MM.1S (cell line): ENCODE data around the gene VPS72.

Experiments used
- DNase-seq: peaks from one replicate; pipeline ENCODE4 v3.0.0-alpha.2; 2015
- H2AFZ ChIP-seq: fragments of 300-600 bp; sonication (generic); 2 replicates; pipeline ENCODE4 v1.6.0; 2016; ENCODE audit warnings: antibody characterized with exemption, low read length
- H3F3A ChIP-seq: fragments of 300-600 bp; sonication (generic); 2 replicates; pipeline ENCODE4 v1.6.1; 2016; ENCODE audit warnings: mild to moderate bottlenecking, antibody characterized with exemption, low read length, moderate library complexity, mixed read lengths; ENCODE audit not compliant: insufficient read depth
- H3K27ac ChIP-seq: fragments of 300-600 bp; sonication (generic); 2 replicates; pipeline ENCODE4 v1.5.1; 2016; ENCODE audit warnings: mild to moderate bottlenecking, low read length
- H3K27me3 ChIP-seq: fragments of 300-600 bp; sonication (generic); replicated peaks from 2 replicates; pipeline ENCODE4 v1.6.0; 2016; ENCODE audit warnings: low read length; ENCODE audit not compliant: insufficient read depth
- H3K36me3 ChIP-seq: fragments of 300-600 bp; sonication (generic); replicated peaks from 2 replicates; pipeline ENCODE4 v1.6.1; 2016; ENCODE audit warnings: mild to moderate bottlenecking, low read length, mixed read lengths; ENCODE audit not compliant: insufficient read depth
- H3K4me1 ChIP-seq: fragments of 300-600 bp; sonication (generic); 2 replicates; pipeline ENCODE4 v1.6.1; 2016; ENCODE audit warnings: low read length, mixed read lengths
- H3K4me2 ChIP-seq: fragments of 300-600 bp; sonication (generic); 2 replicates; pipeline ENCODE4 v1.6.0; 2016; ENCODE audit warnings: low read depth, low read length
- H3K4me3 ChIP-seq: fragments of 300-600 bp; sonication (generic); 2 replicates; pipeline ENCODE4 v1.5.1; 2016; ENCODE audit warnings: low read length, mixed read lengths
- H3K79me2 ChIP-seq: fragments of 300-600 bp; sonication (generic); 2 replicates; pipeline ENCODE4 v1.6.1; 2016; ENCODE audit warnings: mixed run types, low read length, mixed read lengths
- H3K9ac ChIP-seq: fragments of 300-600 bp; sonication (generic); 2 replicates; pipeline ENCODE4 v1.6.1; 2016; ENCODE audit warnings: low read length, mixed read lengths
- H3K9me2 ChIP-seq: fragments of 300-600 bp; sonication (generic); replicated peaks from 2 replicates; pipeline ENCODE4 v1.6.1; 2016; ENCODE audit warnings: mild to moderate bottlenecking, low read length, mixed read lengths; ENCODE audit not compliant: insufficient read depth
- H3K9me3 ChIP-seq: fragments of 300-600 bp; sonication (generic); replicated peaks from 2 replicates; pipeline ENCODE4 v1.6.1; 2016; ENCODE audit warnings: mild to moderate bottlenecking, low read length, mixed read lengths; ENCODE audit not compliant: insufficient read depth
- H4K20me1 ChIP-seq: fragments of 300-600 bp; sonication (generic); 2 replicates; pipeline ENCODE4 v1.6.1; 2016; ENCODE audit warnings: mild to moderate bottlenecking, low read length, moderate library complexity, mixed read lengths; ENCODE audit not compliant: insufficient read depth
- EZH2 ChIP-seq: fragments of 300-600 bp; sonication (generic); optimal IDR thresholded peaks from 2 replicates; pipeline ENCODE3; 2017; ENCODE audit warnings: low read depth, mild to moderate bottlenecking, antibody characterized with exemption, low read length, mixed read lengths
- EZH2phosphoT487 ChIP-seq: fragments of 300-600 bp; sonication (generic); IDR thresholded peaks from 2 replicates; pipeline ENCODE4 v1.6.1; 2018; ENCODE audit warnings: antibody characterized with exemption, low read length
- TF ChIP-seq, protein P1 (sequence below): fragments of 300-600 bp; sonication (generic); IDR thresholded peaks from 2 replicates; pipeline ENCODE4 v1.5.1; 2016; ENCODE audit warnings: antibody characterized with exemption, low read length, mixed read lengths

Gene VPS72

DNA sequence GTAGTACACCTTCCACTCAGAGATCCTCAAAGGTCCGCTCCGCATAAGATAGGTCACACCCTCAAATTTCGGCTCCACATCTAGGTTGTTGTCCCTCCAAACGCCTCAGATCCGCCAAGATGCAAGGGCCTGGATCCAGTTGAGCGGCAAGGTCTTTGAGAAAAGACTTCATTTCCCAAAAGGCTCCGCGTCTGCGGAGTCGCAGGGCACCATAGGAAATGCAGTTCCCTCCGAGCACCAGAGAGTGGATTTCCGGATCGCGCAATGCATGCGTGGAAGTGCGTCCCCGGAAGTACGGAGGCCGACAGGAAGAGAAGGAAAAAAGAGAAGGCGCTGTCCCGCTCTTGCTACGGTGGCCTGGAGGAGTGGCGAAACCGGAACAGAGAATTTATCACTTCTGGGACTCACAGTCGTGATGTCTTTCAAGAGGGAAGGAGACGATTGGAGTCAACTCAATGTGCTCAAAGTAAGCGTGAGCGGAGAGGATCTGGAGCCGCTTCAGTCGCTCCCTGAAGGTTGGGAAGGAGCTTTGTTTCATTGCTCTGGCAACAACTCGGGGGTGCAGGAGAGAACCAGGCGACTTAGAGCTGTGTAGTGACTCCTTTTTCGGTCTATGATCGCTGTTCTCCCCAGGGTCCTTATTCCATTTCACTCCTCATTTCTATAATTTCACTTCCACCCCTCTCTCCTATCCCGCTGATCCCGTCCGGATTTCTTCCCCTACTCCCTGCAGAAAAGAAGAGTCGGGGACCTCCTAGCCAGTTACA, 24.1 kb downstream of the VPS72 start, which contains the start of the genes LYSMD1 and SCNM1:
LYSMD1 (minus strand) TSS at position 165 of the 767 bp plus-strand sequence. CDS start 644 bp downstream, outside the sequence.
SCNM1 (plus strand) TSS at position 407 of the 767 bp plus-strand sequence; CDS start at position 416, 9 bp downstream.
- Histone ChIP-seq H3K27ac (peak within 1 kb of the TSS; percentile 51; the same call in 1 of the 2 replicates), H3K9ac (peak within 1 kb of the TSS; percentile 77), H3K4me3 (peak within 1 kb of the TSS; percentile 86), H3K9me2 (no peaks in the 10 kb centered on the region), H3K9me3 (no peaks in the 10 kb centered on the region), H3K4me1 (peaks cover 7% of the 10 kb centered on the region), H3K79me2 (peaks cover 30% of the 10 kb centered on the region), H3K27me3 (no peaks in the 10 kb centered on the region), H2AFZ (peak within 1 kb of the TSS; percentile 99), H4K20me1 (no peaks in the 10 kb centered on the region), H3F3A (peaks cover 4% of the 10 kb centered on the region), H3K36me3 (no peaks in the 10 kb centered on the region), H3K4me2 (peak within 1 kb of the TSS; percentile 91)
- DNase-seq, result peak; percentile 100
- TF ChIP-seq EZH2phosphoT487 (no peak), EZH2 (no peak)
- TF ChIP-seq, protein P1, sequence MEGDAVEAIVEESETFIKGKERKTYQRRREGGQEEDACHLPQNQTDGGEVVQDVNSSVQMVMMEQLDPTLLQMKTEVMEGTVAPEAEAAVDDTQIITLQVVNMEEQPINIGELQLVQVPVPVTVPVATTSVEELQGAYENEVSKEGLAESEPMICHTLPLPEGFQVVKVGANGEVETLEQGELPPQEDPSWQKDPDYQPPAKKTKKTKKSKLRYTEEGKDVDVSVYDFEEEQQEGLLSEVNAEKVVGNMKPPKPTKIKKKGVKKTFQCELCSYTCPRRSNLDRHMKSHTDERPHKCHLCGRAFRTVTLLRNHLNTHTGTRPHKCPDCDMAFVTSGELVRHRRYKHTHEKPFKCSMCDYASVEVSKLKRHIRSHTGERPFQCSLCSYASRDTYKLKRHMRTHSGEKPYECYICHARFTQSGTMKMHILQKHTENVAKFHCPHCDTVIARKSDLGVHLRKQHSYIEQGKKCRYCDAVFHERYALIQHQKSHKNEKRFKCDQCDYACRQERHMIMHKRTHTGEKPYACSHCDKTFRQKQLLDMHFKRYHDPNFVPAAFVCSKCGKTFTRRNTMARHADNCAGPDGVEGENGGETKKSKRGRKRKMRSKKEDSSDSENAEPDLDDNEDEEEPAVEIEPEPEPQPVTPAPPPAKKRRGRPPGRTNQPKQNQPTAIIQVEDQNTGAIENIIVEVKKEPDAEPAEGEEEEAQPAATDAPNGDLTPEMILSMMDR, result no peak

DNA sequence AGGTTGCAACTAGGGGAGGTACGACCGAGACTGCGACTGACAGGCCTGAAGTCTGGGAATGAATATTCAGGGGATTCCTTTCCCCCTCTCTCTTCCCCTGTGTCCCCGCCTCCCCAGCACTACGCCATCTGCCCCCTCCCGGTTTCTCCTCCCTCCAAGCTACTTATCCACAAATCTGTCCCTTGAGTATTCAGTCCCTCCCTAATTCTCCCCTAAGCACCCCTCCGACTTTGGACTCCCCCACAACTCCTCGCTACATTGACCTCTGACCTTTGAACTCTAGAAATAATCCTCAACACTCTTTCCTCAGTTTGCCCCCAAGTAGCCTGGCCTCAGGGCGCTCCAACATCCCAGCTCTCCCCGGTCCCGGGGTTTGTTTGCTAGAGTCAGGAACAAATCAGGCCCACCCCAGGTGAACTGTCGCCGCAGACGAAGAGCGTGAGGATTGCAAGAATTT, 24.7 kb downstream of the VPS72 start:
- Histone ChIP-seq H3F3A (peaks cover 4% of the 10 kb centered on the region; the same call in 1 of the 2 replicates), H4K20me1 (no peaks in the 10 kb centered on the region), H3K36me3 (no peaks in the 10 kb centered on the region), H2AFZ (peak overlapping the region; percentile 99), H3K79me2 (peaks cover 30% of the 10 kb centered on the region), H3K27ac (peak overlapping the region; percentile 6; the same call in 1 of the 2 replicates), H3K4me1 (peaks cover 7% of the 10 kb centered on the region), H3K9me2 (no peaks in the 10 kb centered on the region), H3K9ac (peak overlapping the region; percentile 74), H3K27me3 (no peaks in the 10 kb centered on the region), H3K9me3 (no peaks in the 10 kb centered on the region), H3K4me3 (peak overlapping the region; percentile 86), H3K4me2 (peak overlapping the region; percentile 91)
- no peak for DNase-seq
- TF ChIP-seq EZH2phosphoT487 (no peak), EZH2 (no peak)
- TF ChIP-seq, protein P1, result no peak

DNA sequence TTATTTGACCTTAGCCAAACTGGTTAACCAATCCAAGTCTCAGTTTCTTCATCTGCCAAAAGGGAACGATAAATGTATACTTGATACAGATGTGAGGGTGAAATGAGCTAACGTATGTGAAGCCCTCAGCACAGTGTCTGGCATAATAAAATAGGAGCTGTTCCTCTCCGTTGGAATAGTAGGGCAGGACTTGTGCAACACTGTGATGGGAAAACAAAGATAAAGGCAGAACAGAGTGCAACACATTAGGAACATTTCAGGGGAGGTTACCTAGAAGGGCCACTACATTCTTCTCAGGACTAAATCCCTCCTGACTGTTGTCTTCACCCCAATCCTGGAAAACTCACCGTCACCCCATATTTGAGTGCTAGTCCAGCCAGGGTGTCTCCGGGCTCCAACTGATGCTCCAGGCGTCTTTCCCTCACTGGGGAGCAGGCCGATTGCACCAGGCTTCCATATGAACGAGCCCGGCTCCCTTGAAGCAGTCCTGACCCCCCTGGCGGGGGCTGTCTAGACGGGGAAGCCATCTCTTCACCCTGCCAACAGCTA, 25.2 kb downstream of the VPS72 start:
- H3K9me2 ChIP-seq, result no peaks in the 10 kb centered on the region
- no peak overlapping the region for H3K27ac ChIP-seq
- no peak for DNase-seq
- TF ChIP-seq EZH2, result no peak
- TF ChIP-seq, protein P1, result no peak
- no peak for TF ChIP-seq EZH2phosphoT487
- peak overlapping the region; percentile 86 for H3K4me3 ChIP-seq
- H3K4me2 ChIP-seq, result peak overlapping the region; percentile 91
- no peaks in the 10 kb centered on the region for H3K36me3 ChIP-seq
- H2AFZ ChIP-seq, result peak overlapping the region; percentile 99
- no peaks in the 10 kb centered on the region for H3K9me3 ChIP-seq
- no peaks in the 10 kb centered on the region for H4K20me1 ChIP-seq
- H3K27me3 ChIP-seq, result no peaks in the 10 kb centered on the region
- peaks cover 4% of the 10 kb centered on the region; the same call in 1 of the 2 replicates for H3F3A ChIP-seq
- H3K79me2 ChIP-seq, result peaks cover 30% of the 10 kb centered on the region
- peak overlapping the region; percentile 74 for H3K9ac ChIP-seq
- H3K4me1 ChIP-seq, result peaks cover 7% of the 10 kb centered on the region
